ENCODE measurements around the gene FOXC1. TPM values are rescaled to one million over a fixed set of nuclear protein-coding genes. Genes with fewer than 3 reads are reported as not detected.
A peak's percentile ranks its signal among the peaks of the same experiment; 100 is the strongest.

Gene FOXC1
- total RNA-seq = 10 to 100 TPM; 13.5 to 23.6 TPM

- DNase-seq (ENCODE audit: low spot score) = peak; percentile 95
- Histone ChIP-seq H3K36me3 (no peaks in the 10 kb centered on the region), H3K4me3 (peak within 1 kb of the TSS; percentile 65 to 67), H3K9me3 (no peaks in the 10 kb centered on the region), H3K27me3 (peaks cover 19 to 23% of the 10 kb centered on the region in 2 donors), H3K4me1 (peaks cover 0 to 13% of the 10 kb centered on the region in 2 donors), H3K27ac (peak within 1 kb of the TSS; percentile 88 to 92)
- no peak for TF ChIP-seq CTCF (IDR thresholded peaks at IDR 0.05)
Observed at GRCh38 chr6:1609648-1610496, at the start of gene FOXC1. TSS of gene FOXC1 (plus strand) at chr6:1609915. CDS start at chr6:1610446, 531 bp downstream.

GRCh38 chr6:1560281-1561058 lies 49.2 kb upstream of the FOXC1 start:
- no peaks in the 10 kb centered on the region for H3K27me3 ChIP-seq
- no peak overlapping the region for H3K27ac ChIP-seq
- no peak for DNase-seq (ENCODE audit: low spot score)
- H3K4me1 ChIP-seq = no peaks in the 10 kb centered on the region
- H3K9me3 ChIP-seq = no peaks in the 10 kb centered on the region
- H3K36me3 ChIP-seq = no peaks in the 10 kb centered on the region
- no peak for TF ChIP-seq CTCF (IDR thresholded peaks at IDR 0.05)
- no peak overlapping the region for H3K4me3 ChIP-seq

DNA sequence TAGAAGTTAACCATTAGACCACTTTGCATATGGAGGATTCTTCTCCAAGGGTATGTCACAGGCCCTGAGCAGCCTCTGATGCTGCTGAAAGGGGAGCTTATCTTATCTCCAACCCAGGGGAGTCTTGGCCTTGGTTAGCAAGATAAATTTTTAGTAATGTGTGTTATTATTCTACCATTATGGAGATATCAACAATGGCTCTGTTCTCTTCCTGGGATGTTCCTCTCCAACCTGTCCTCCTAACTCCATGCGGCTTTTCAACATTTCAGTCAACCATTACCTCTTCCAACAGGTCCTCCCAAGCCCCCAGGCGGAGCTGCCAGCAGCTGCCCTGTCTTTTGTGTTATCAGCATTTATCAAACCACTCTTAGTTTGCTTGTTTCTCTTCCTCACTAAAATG lies 48.4 kb upstream of the FOXC1 start:
- TF ChIP-seq CTCF (IDR thresholded peaks at IDR 0.05) = no peak
- H3K27me3 ChIP-seq = no peaks in the 10 kb centered on the region
- no peak overlapping the region for H3K4me3 ChIP-seq
- H3K9me3 ChIP-seq = no peaks in the 10 kb centered on the region
- H3K36me3 ChIP-seq = no peaks in the 10 kb centered on the region
- DNase-seq (ENCODE audit: low spot score) = no peak
- H3K4me1 ChIP-seq = no peaks in the 10 kb centered on the region
- H3K27ac ChIP-seq = no peak overlapping the region

GRCh38 chr6:1562171-1562955 lies 47.4 kb upstream of the FOXC1 start:
- DNase-seq (ENCODE audit: low spot score) = no peak
- TF ChIP-seq CTCF (IDR thresholded peaks at IDR 0.05) = no peak
- Histone ChIP-seq H3K27me3 (no peaks in the 10 kb centered on the region), H3K4me3 (no peak overlapping the region), H3K36me3 (no peaks in the 10 kb centered on the region), H3K9me3 (no peaks in the 10 kb centered on the region), H3K4me1 (no peaks in the 10 kb centered on the region), H3K27ac (no peak overlapping the region)

DNA sequence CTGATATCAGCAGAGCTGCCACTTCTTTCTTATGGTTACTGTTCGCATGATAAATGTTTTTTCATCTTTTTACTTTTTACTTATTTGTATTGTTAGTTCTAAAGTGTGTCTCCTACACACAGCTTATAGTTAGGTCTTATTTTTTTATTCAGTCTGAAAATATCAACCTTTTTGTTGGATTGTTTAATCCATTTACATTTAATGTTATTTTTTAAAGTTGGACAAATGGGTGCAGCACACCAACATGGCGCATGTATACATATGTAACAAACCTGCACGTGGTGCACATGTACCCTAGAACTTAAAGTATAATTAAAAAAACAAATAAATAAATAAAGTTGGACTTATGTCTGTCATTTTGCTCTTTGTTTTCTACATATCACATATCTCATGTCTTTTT lies 40.3 kb upstream of the FOXC1 start:
- Histone ChIP-seq H3K27me3 (no peaks in the 10 kb centered on the region), H3K4me3 (no peak overlapping the region), H3K36me3 (no peaks in the 10 kb centered on the region), H3K9me3 (peaks cover 0 to 35% of the 10 kb centered on the region in 2 donors), H3K27ac (no peak overlapping the region), H3K4me1 (no peaks in the 10 kb centered on the region)
- no peak for DNase-seq (ENCODE audit: low spot score)
- TF ChIP-seq CTCF (IDR thresholded peaks at IDR 0.05) = no peak
